ENCODE measurements around the gene ASCC1. TPM values are rescaled to one million over a fixed set of nuclear protein-coding genes. Genes with fewer than 3 reads are reported as not detected.
"Not testable (repeated sequence)": the region's sequence is repeated elsewhere in the genome, so short reads cannot be mapped to it uniquely, and the experiment has no call there.

Gene ASCC1
- total RNA-seq, 3 donors from 2014 or later: 18.0 to 23.6 (median 21.4) TPM

DNA sequence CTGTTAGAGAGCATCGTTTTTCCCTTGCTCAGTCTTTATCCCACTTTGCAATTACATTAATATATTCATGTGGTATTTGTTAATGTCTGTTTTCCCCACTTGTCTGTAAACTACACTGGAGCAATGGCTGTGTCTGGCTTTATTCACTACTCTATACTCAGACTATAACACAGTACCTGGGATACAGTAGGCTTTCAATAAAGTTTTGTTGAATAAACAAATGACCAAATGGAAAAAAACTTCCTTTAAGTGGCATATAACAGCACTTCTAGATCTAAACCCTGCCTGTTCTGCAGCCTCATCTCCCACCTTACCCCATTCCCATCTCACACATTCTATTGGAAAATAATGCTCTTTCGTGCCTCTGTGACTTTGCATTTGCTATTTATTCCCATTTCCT, 70.4 kb downstream of the ASCC1 start:
- TF ChIP-seq, protein P1, sequence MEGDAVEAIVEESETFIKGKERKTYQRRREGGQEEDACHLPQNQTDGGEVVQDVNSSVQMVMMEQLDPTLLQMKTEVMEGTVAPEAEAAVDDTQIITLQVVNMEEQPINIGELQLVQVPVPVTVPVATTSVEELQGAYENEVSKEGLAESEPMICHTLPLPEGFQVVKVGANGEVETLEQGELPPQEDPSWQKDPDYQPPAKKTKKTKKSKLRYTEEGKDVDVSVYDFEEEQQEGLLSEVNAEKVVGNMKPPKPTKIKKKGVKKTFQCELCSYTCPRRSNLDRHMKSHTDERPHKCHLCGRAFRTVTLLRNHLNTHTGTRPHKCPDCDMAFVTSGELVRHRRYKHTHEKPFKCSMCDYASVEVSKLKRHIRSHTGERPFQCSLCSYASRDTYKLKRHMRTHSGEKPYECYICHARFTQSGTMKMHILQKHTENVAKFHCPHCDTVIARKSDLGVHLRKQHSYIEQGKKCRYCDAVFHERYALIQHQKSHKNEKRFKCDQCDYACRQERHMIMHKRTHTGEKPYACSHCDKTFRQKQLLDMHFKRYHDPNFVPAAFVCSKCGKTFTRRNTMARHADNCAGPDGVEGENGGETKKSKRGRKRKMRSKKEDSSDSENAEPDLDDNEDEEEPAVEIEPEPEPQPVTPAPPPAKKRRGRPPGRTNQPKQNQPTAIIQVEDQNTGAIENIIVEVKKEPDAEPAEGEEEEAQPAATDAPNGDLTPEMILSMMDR (IDR thresholded peaks at IDR 0.05): no peak
- Histone ChIP-seq H3K9me3 (no peaks in the 10 kb centered on the region), H3K4me1 (ENCODE audit: low read depth) (no peaks in the 10 kb centered on the region), H3K36me3 (ENCODE audit: low read depth) (no peaks in the 10 kb centered on the region), H3K4me3 (no peak overlapping the region)
- intact Hi-C loops (cut with DNase I, micrococcal nuclease): no loop called here
- ATAC-seq (no peak), DNase-seq (no peak)

DNA sequence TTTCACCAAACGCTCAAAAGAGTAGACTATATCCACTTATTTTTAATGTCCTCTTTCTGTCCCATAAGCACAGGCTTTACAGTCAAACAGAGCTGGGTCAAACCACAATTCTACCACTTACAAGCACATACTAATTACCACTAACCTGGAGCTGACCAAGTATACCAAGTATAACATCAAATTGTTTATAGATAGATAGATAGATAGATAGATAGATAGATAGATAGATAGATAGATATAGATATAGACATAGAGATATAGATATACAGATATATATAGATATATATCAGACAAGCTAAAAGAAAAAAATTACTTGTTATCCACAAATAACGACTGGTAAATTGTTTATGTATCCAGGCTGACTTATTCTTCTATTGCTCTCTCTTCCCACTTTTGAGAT, 75.2 kb downstream of the ASCC1 start:
- intact Hi-C loops (cut with DNase I, micrococcal nuclease): no loop called here
- no peak overlapping the region for H3K4me3 ChIP-seq
- H3K4me1 ChIP-seq (ENCODE audit: low read depth): no peaks in the 10 kb centered on the region
- ATAC-seq (no peak), DNase-seq (no peak)
- H3K9me3 ChIP-seq: peaks cover 5% of the 10 kb centered on the region
- TF ChIP-seq, protein P1 (IDR thresholded peaks at IDR 0.05): no peak
- no peaks in the 10 kb centered on the region for H3K36me3 ChIP-seq (ENCODE audit: low read depth)

DNA sequence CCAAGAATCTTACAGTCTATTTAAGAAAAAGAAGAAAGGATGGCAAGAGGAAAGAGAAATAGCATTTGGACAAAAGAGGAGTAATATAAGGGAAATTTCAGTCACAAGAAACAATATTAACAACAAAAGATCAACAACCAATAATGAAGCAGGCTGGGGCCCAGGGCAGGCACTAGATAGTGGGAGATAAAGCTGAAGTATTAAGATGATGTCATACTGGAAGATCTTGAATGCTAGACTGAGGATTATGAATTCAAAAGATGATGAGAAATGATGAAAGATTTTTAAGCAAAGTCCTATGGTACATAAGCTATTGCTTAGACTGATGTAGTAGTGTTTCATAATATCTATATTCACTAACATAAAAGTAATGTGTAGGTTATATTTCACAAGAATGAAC, 75.9 kb downstream of the ASCC1 start:
- H3K36me3 ChIP-seq (ENCODE audit: low read depth): no peaks in the 10 kb centered on the region
- TF ChIP-seq, protein P1 (IDR thresholded peaks at IDR 0.05): no peak
- DNase-seq: no peak
- ATAC-seq: no peak
- H3K4me1 ChIP-seq (ENCODE audit: low read depth): no peaks in the 10 kb centered on the region
- no peak overlapping the region for H3K4me3 ChIP-seq
- H3K9me3 ChIP-seq: peaks cover 5% of the 10 kb centered on the region
- intact Hi-C loops (cut with DNase I, micrococcal nuclease): no loop called here

DNA sequence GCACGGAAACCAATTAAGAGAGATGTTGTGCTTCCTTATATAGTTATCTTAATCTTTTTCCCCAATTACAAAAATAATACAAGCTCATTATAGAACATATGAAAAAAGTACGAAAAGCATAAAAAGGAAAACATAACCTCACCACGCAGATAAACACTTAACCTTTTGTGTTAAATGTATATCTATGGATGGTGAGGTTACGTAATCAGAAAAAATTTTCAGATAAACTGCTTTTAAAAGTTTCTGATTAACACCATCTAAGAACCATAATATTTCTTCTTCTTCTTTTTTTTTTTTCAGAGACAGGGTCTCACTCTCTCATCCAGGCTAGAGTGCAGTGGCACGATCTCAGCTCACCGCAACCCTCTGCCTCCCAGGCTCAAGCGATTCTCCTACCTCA, 78.5 kb downstream of the ASCC1 start:
- no peak for DNase-seq
- Histone ChIP-seq H3K4me1 (ENCODE audit: low read depth) (no peaks in the 10 kb centered on the region), H3K4me3 (no peak overlapping the region), H3K36me3 (ENCODE audit: low read depth) (no peaks in the 10 kb centered on the region), H3K9me3 (peaks cover 5% of the 10 kb centered on the region)
- TF ChIP-seq, protein P1 (IDR thresholded peaks at IDR 0.05): no peak
- intact Hi-C loops (cut with DNase I, micrococcal nuclease): no loop called here
- ATAC-seq: no peak

DNA sequence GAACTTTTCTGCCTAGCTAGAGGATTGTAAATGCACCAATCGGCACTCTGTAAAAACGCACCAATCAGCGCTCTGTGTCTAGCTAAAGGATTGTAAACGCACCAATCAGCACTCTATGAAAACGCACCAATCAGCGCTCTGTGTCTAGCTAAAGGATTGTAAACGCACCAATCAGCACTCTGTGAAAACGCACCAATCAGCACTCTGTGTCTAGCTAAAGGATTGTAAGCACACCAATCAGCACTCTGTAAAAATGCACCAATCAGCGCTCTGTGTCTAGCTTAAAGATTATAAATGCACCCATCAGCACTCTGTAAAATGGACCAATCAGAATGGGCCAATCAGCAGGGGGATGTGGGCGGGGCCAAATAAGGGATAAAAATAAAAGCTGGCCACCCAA, 79.9 kb downstream of the ASCC1 start:
- intact Hi-C loops (cut with DNase I, micrococcal nuclease); ATAC-seq; DNase-seq; H3K9me3 ChIP-seq; H3K4me1 ChIP-seq (ENCODE audit: low read depth); H3K4me3 ChIP-seq; H3K36me3 ChIP-seq (ENCODE audit: low read depth): not testable (repeated sequence)

DNA sequence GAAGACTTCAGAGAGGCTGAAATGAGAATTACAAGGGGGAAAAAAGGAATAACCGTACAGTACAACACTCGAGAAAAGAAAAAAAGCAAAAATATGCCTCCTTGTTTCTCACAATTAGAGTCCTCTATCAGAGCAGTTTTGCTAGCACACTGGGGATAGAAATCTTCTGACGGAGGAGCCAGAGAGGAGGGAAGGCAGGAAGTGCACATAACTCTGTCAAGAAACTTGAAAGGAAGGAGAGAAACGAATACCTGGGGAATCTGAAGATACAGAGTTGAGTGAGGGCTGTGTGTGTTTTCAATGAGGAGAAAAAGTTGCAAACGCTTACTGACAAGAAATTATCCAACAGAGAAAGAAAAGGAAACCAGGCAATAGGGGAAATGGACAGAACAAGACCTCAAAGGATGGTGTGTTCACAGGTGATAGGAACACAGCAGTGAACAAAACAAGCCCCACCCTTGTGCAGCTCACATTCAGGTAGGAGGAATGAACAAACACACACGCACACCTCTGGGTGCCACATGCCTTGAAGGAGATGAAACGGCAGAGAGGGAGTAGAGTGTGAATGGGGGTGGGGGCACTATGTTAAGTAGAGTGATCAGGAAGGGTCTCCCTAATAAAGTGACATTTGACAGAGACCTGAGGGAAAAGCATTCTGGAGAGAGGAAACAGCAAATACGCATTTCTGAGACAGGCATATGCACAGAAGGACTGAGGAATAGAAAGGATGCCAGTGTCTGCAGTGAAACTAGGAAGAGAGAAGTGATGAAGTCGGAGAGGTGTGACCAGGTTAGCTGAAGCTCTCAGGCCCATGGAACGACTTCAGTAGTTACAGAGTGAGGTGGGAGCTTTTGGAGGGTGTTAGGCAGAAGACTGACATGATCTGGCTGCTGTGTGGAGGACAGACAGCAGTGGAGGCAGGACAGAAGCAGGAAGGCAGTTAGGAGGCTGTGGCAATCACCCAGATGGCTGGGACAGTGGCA, 81.0 kb downstream of the ASCC1 start:
- intact Hi-C loops (cut with DNase I, micrococcal nuclease): no loop called here
- DNase-seq (no peak), ATAC-seq (peak; percentile 29)
- TF ChIP-seq, protein P1 (IDR thresholded peaks at IDR 0.05): no peak
- H3K9me3 ChIP-seq: peaks cover 5% of the 10 kb centered on the region
- H3K4me1 ChIP-seq (ENCODE audit: low read depth): no peaks in the 10 kb centered on the region
- H3K36me3 ChIP-seq (ENCODE audit: low read depth): no peaks in the 10 kb centered on the region
- no peak overlapping the region for H3K4me3 ChIP-seq
